ENCODE measurements around the gene EFNA4. TPM values are rescaled to one million over a fixed set of nuclear protein-coding genes. Genes with fewer than 3 reads are reported as not detected.

EFNA4 gene
- total RNA-seq, 1 experiment from 2014 or later = 14.5 TPM

GRCh38 chr1:155053531-155054105 is 9.9 kb upstream of the EFNA4 start:
- H3K9me3 ChIP-seq (ENCODE audit: low read length) = no peaks in the 10 kb centered on the region
- DNase-seq = no peak
- H3K79me2 ChIP-seq (ENCODE audit: low read length) = peaks cover 24% of the 10 kb centered on the region
- no peak overlapping the region for H3K27ac ChIP-seq (ENCODE audit: low read length)
- no peak overlapping the region for H2AFZ ChIP-seq (ENCODE audit: low read length)
- no peak overlapping the region for H3K4me3 ChIP-seq (ENCODE audit: low read length)
- no peak overlapping the region for H3K4me2 ChIP-seq (ENCODE audit: low read depth, low read length, poor library complexity, severe bottlenecking)
- no peaks in the 10 kb centered on the region for H4K20me1 ChIP-seq (ENCODE audit: insufficient read depth, low read depth, low read length)
- peaks cover 26% of the 10 kb centered on the region for H3K4me1 ChIP-seq (ENCODE audit: low read length)
- no peaks in the 10 kb centered on the region for H3K27me3 ChIP-seq (ENCODE audit: low read length)
- no peaks in the 10 kb centered on the region for H3K9me2 ChIP-seq (replicated peaks; ENCODE audit: insufficient read depth, low read length)
- H3K36me3 ChIP-seq (ENCODE audit: insufficient read depth, low read length) = peaks cover 3% of the 10 kb centered on the region; the same call in 1 of the 2 replicates
- no peak overlapping the region for H3K9ac ChIP-seq (ENCODE audit: low read length)

- Histone ChIP-seq H3K36me3 (ENCODE audit: insufficient read depth, low read length) (peaks cover 3% of the 10 kb centered on the region; the same call in 1 of the 2 replicates), H3K4me1 (ENCODE audit: low read length) (peaks cover 24% of the 10 kb centered on the region), H3K4me2 (ENCODE audit: low read depth, low read length, poor library complexity, severe bottlenecking) (no peak overlapping the region), H3K79me2 (ENCODE audit: low read length) (peaks cover 15% of the 10 kb centered on the region), H3K27me3 (ENCODE audit: low read length) (no peaks in the 10 kb centered on the region), H4K20me1 (ENCODE audit: insufficient read depth, low read depth, low read length) (0 out of 2 replicates have a peak, but pooled peaks cover under 1% of the 10 kb centered on the region), H3K9ac (ENCODE audit: low read length) (no peak overlapping the region), H3K9me3 (ENCODE audit: low read length) (no peaks in the 10 kb centered on the region), H3K27ac (ENCODE audit: low read length) (no peak overlapping the region), H3K4me3 (ENCODE audit: low read length) (no peak overlapping the region), H3K9me2 (replicated peaks; ENCODE audit: insufficient read depth, low read length) (no peaks in the 10 kb centered on the region), H2AFZ (ENCODE audit: low read length) (no peak overlapping the region)
- no peak for DNase-seq
These were observed 6.4 kb upstream of the EFNA4 start for GRCh38 chr1:155057104-155057503.

GRCh38 chr1:155057788-155058211 is 5.7 kb upstream of the EFNA4 start:
- H3K79me2 ChIP-seq (ENCODE audit: low read length) = peaks cover 8% of the 10 kb centered on the region
- H3K4me2 ChIP-seq (ENCODE audit: low read depth, low read length, poor library complexity, severe bottlenecking) = no peak overlapping the region
- H3K4me3 ChIP-seq (ENCODE audit: low read length) = no peak overlapping the region
- no peaks in the 10 kb centered on the region for H3K9me3 ChIP-seq (ENCODE audit: low read length)
- no peak overlapping the region for H3K27ac ChIP-seq (ENCODE audit: low read length)
- no peaks in the 10 kb centered on the region for H3K9me2 ChIP-seq (replicated peaks; ENCODE audit: insufficient read depth, low read length)
- no peak for DNase-seq
- H3K36me3 ChIP-seq (ENCODE audit: insufficient read depth, low read length) = peaks cover 3% of the 10 kb centered on the region; the same call in 1 of the 2 replicates
- no peaks in the 10 kb centered on the region for H3K27me3 ChIP-seq (ENCODE audit: low read length)
- H3K4me1 ChIP-seq (ENCODE audit: low read length) = peaks cover 24% of the 10 kb centered on the region
- H3K9ac ChIP-seq (ENCODE audit: low read length) = no peak overlapping the region
- H2AFZ ChIP-seq (ENCODE audit: low read length) = no peak overlapping the region
- 0 out of 2 replicates have a peak, but pooled peaks cover 4% of the 10 kb centered on the region for H4K20me1 ChIP-seq (ENCODE audit: insufficient read depth, low read depth, low read length)

GRCh38 chr1:155060736-155061135 is 2.8 kb upstream of the EFNA4 start:
- Histone ChIP-seq H3K9ac (ENCODE audit: low read length) (no peak overlapping the region), H3K27me3 (ENCODE audit: low read length) (no peaks in the 10 kb centered on the region), H3K4me3 (ENCODE audit: low read length) (no peak overlapping the region), H3K4me1 (ENCODE audit: low read length) (peaks cover 32% of the 10 kb centered on the region), H3K27ac (ENCODE audit: low read length) (no peak overlapping the region), H2AFZ (ENCODE audit: low read length) (no peak overlapping the region), H4K20me1 (ENCODE audit: insufficient read depth, low read depth, low read length) (0 out of 2 replicates have a peak, but pooled peaks cover 4% of the 10 kb centered on the region), H3K9me2 (replicated peaks; ENCODE audit: insufficient read depth, low read length) (no peaks in the 10 kb centered on the region), H3K79me2 (ENCODE audit: low read length) (peaks cover 11% of the 10 kb centered on the region), H3K9me3 (ENCODE audit: low read length) (no peaks in the 10 kb centered on the region), H3K4me2 (ENCODE audit: low read depth, low read length, poor library complexity, severe bottlenecking) (no peak overlapping the region), H3K36me3 (ENCODE audit: insufficient read depth, low read length) (no peaks in the 10 kb centered on the region; the same call in 1 of the 2 replicates)
- DNase-seq = no peak

- Histone ChIP-seq H4K20me1 (ENCODE audit: insufficient read depth, low read depth, low read length) (0 out of 2 replicates have a peak, but pooled peaks cover 4% of the 10 kb centered on the region), H3K36me3 (ENCODE audit: insufficient read depth, low read length) (no peaks in the 10 kb centered on the region; the same call in 1 of the 2 replicates), H2AFZ (ENCODE audit: low read length) (no peak overlapping the region), H3K4me2 (ENCODE audit: low read depth, low read length, poor library complexity, severe bottlenecking) (peak overlapping the region; percentile 95), H3K9ac (ENCODE audit: low read length) (peak overlapping the region; percentile 67), H3K4me1 (ENCODE audit: low read length) (peaks cover 32% of the 10 kb centered on the region), H3K9me2 (replicated peaks; ENCODE audit: insufficient read depth, low read length) (no peaks in the 10 kb centered on the region), H3K27ac (ENCODE audit: low read length) (peak overlapping the region; percentile 67), H3K27me3 (ENCODE audit: low read length) (no peaks in the 10 kb centered on the region), H3K79me2 (ENCODE audit: low read length) (peaks cover 11% of the 10 kb centered on the region), H3K4me3 (ENCODE audit: low read length) (peak overlapping the region; percentile 70), H3K9me3 (ENCODE audit: low read length) (no peaks in the 10 kb centered on the region)
- DNase-seq = peak; percentile 99
These were observed 2.0 kb upstream of the EFNA4 start for GRCh38 chr1:155061381-155062150.

GRCh38 chr1:155062151-155062686 is 1.3 kb upstream of the EFNA4 start:
- Histone ChIP-seq H3K4me2 (ENCODE audit: low read depth, low read length, poor library complexity, severe bottlenecking) (peak overlapping the region; percentile 95), H2AFZ (ENCODE audit: low read length) (no peak overlapping the region), H3K36me3 (ENCODE audit: insufficient read depth, low read length) (no peaks in the 10 kb centered on the region; the same call in 1 of the 2 replicates), H3K27me3 (ENCODE audit: low read length) (no peaks in the 10 kb centered on the region), H3K4me1 (ENCODE audit: low read length) (peaks cover 32% of the 10 kb centered on the region), H3K9ac (ENCODE audit: low read length) (peak overlapping the region; percentile 67), H3K9me2 (replicated peaks; ENCODE audit: insufficient read depth, low read length) (no peaks in the 10 kb centered on the region), H3K4me3 (ENCODE audit: low read length) (peak overlapping the region; percentile 85), H3K79me2 (ENCODE audit: low read length) (peaks cover 11% of the 10 kb centered on the region), H3K27ac (ENCODE audit: low read length) (peak overlapping the region; percentile 67), H3K9me3 (ENCODE audit: low read length) (no peaks in the 10 kb centered on the region), H4K20me1 (ENCODE audit: insufficient read depth, low read depth, low read length) (0 out of 2 replicates have a peak, but pooled peaks cover 4% of the 10 kb centered on the region)
- DNase-seq = peak; percentile 65

GRCh38 chr1:155062702-155063411 is 683 bp upstream of the EFNA4 start:
- H3K79me2 ChIP-seq (ENCODE audit: low read length) = peaks cover 11% of the 10 kb centered on the region
- peak overlapping the region; percentile 12; the same call in 1 of the 2 replicates for H2AFZ ChIP-seq (ENCODE audit: low read length)
- H3K4me2 ChIP-seq (ENCODE audit: low read depth, low read length, poor library complexity, severe bottlenecking) = peak overlapping the region; percentile 95
- H3K4me3 ChIP-seq (ENCODE audit: low read length) = peak overlapping the region; percentile 85
- H3K27me3 ChIP-seq (ENCODE audit: low read length) = no peaks in the 10 kb centered on the region
- no peak overlapping the region for H3K27ac ChIP-seq (ENCODE audit: low read length)
- DNase-seq = peak; percentile 90
- peaks cover 32% of the 10 kb centered on the region for H3K4me1 ChIP-seq (ENCODE audit: low read length)
- H3K36me3 ChIP-seq (ENCODE audit: insufficient read depth, low read length) = no peaks in the 10 kb centered on the region; the same call in 1 of the 2 replicates
- peak overlapping the region; percentile 67 for H3K9ac ChIP-seq (ENCODE audit: low read length)
- H3K9me2 ChIP-seq (replicated peaks; ENCODE audit: insufficient read depth, low read length) = no peaks in the 10 kb centered on the region
- H4K20me1 ChIP-seq (ENCODE audit: insufficient read depth, low read depth, low read length) = 0 out of 2 replicates have a peak, but pooled peaks cover 4% of the 10 kb centered on the region
- no peaks in the 10 kb centered on the region for H3K9me3 ChIP-seq (ENCODE audit: low read length)

All from Karpas-422 (cell line).